GM19395 (cell line): ENCODE results near the gene CLIP4.
A peak's percentile ranks its signal among the peaks of the same experiment; 100 is the strongest.
"Not testable (repeated sequence)": the region's sequence is repeated elsewhere in the genome, so short reads cannot be mapped to it uniquely, and the experiment has no call there.

Experiments used
- ATAC-seq: cut with Tn5 transposase; IDR thresholded peaks from one replicate; pipeline ENCODE4 v1.9.1; 2021; ENCODE audit warnings: mild to moderate bottlenecking, moderate library complexity; ENCODE audit not compliant: unreplicated experiment

Gene CLIP4

GRCh38 chr2:29114946-29115609 is at the start of gene CLIP4:
CLIP4 (plus strand) TSS chr2:29115415; CDS start chr2:29121389, 5,974 bp downstream.
- peak; percentile 36 for ATAC-seq

- ATAC-seq: no peak
These were observed 48.8 kb upstream of the CLIP4 start for GRCh38 chr2:29066271-29066860.

GRCh38 chr2:29066997-29067605 is 48.1 kb upstream of the CLIP4 start:
- no peak for ATAC-seq

- ATAC-seq: no peak
These were observed 46.7 kb upstream of the CLIP4 start for GRCh38 chr2:29068513-29068912.

GRCh38 chr2:29070526-29070925 is 44.7 kb upstream of the CLIP4 start:
- no peak for ATAC-seq

GRCh38 chr2:29071032-29071975 is 43.9 kb upstream of the CLIP4 start:
- ATAC-seq: no peak

GRCh38 chr2:29072251-29072650 is 43.0 kb upstream of the CLIP4 start:
- no peak for ATAC-seq

GRCh38 chr2:29072971-29073725 is 42.1 kb upstream of the CLIP4 start:
- ATAC-seq: no peak

GRCh38 chr2:29073933-29074332 is 41.3 kb upstream of the CLIP4 start:
- ATAC-seq: no peak

- no peak for ATAC-seq
These were observed 40.8 kb upstream of the CLIP4 start, which contains the start of gene PCARE for GRCh38 chr2:29074411-29074810. PCARE (minus strand) TSS chr2:29074523; CDS start chr2:29074261, 262 bp downstream.

GRCh38 chr2:29075894-29076705 is 39.1 kb upstream of the CLIP4 start:
- ATAC-seq: no peak

GRCh38 chr2:29079887-29080286 is 35.3 kb upstream of the CLIP4 start:
- no peak for ATAC-seq

GRCh38 chr2:29080886-29081743 is 34.1 kb upstream of the CLIP4 start:
- no peak for ATAC-seq

- peak; percentile 72 for ATAC-seq
These were observed 32.3 kb upstream of the CLIP4 start for GRCh38 chr2:29082804-29083495.

GRCh38 chr2:29084554-29084953 is 30.7 kb upstream of the CLIP4 start:
- no peak for ATAC-seq

- ATAC-seq: not testable (repeated sequence)
These were observed 24.9 kb upstream of the CLIP4 start for GRCh38 chr2:29090311-29090710.

- no peak for ATAC-seq
These were observed 18.2 kb upstream of the CLIP4 start for GRCh38 chr2:29096969-29097368.

GRCh38 chr2:29097569-29097968 is 17.6 kb upstream of the CLIP4 start:
- ATAC-seq: no peak
